HUDEP-2 (cell line): ENCODE measurements around the gene KCNJ18.
"Not testable (repeated sequence)": the region's sequence is repeated elsewhere in the genome, so short reads cannot be mapped to it uniquely, and the experiment has no call there.

Experiments
- DNase-seq, 76 experiments: peaks; one replicate each; lab custom pipeline; 2025; ENCODE audit not compliant: unreplicated experiment in 76 of 76; lab: John Stamatoyannopoulos, UW

KCNJ18 gene

GRCh38 chr17:21749696-21750531 is 57.6 kb downstream of the KCNJ18 start:
- DNase-seq = not testable (repeated sequence)

- DNase-seq = not testable (repeated sequence)
Observed at GRCh38 chr17:21751111-21751510, 58.8 kb downstream of the KCNJ18 start.
